Esophagus muscularis mucosa (tissue), 4 donors: Measurements from ENCODE around the gene ARL15. TPM values are rescaled to one million over a fixed set of nuclear protein-coding genes. Genes with fewer than 3 reads are reported as not detected.

Experiments used
- DNase-seq: peaks from one replicate; pipeline ENCODE4 v3.0.0-alpha.2; 2017; ENCODE audit errors: extremely low spot score
- H3K27ac ChIP-seq, 4 donors: fragments of 200-600 bp; sonication (generic); replicated peaks in 1 of 4; 1 replicate in 3 of 4; 2 replicates in 1 of 4; pipeline ENCODE4 v1.5.1; 2016 to 2019; ENCODE audit warnings: mild to moderate bottlenecking in 1 of 4
- H3K27me3 ChIP-seq, 4 donors: fragments of 200-600 bp; sonication (generic); one replicate each; pipeline versions ENCODE4 v1.5.1 to v1.6.0; 2016 to 2019
- H3K36me3 ChIP-seq, 4 donors: fragments of 200-600 bp; sonication (generic); one replicate each; pipeline ENCODE4 v1.5.1; 2016 to 2019
- H3K4me1 ChIP-seq, 4 donors: fragments of 200-600 bp; sonication (generic); one replicate each; pipeline ENCODE4 v1.5.1; 2016 to 2019
- H3K4me3 ChIP-seq, 4 donors: fragments of 200-600 bp; sonication (generic); 1 replicate in 2 of 4; 2 replicates in 2 of 4; pipeline ENCODE4 v1.5.1; 2016 to 2019; ENCODE audit warnings: mild to moderate bottlenecking in 4 of 4, moderate library complexity in 1 of 4
- H3K9me3 ChIP-seq, 4 donors: fragments of 200-600 bp; sonication (generic); 1 replicate in 3 of 4; 2 replicates in 1 of 4; pipeline ENCODE4 v1.5.1; 2016 to 2019
- EP300 ChIP-seq: sonication (generic); formaldehyde crosslinking; IDR thresholded peaks from one replicate; pipeline ENCODE4 v1.6.1; 2017; ENCODE audit warnings: antibody characterized with exemption
- POLR2A ChIP-seq: fragments of 450-650 bp; IDR thresholded peaks from one replicate; pipeline ENCODE4 v1.6.1; 2017; ENCODE audit warnings: antibody characterized with exemption, moderate library complexity, mild to moderate bottlenecking, low read depth
- POLR2AphosphoS5 ChIP-seq, 2 donors: sonication (generic); formaldehyde crosslinking; IDR thresholded peaks; one replicate each; pipeline ENCODE4 v1.6.1; 2017; ENCODE audit warnings: antibody characterized with exemption in 2 of 2
- WGBS: methylation state at CpG from one replicate; pipeline ENCODE4 v1.1.5; 2018; 5-methylcytosine and 5-hydroxymethylcytosine counted together
- intact Hi-C: fragments of 100-400 bp; cut with DNase I; formaldehyde crosslinking; loops from one replicate; pipeline ENCODE4 v1.15.1; 2023
- total RNA-seq, 4 donors: library from RNA; depleted of rRNA; stranded (reverse); fragments of >200 nt; gene quantifications; one replicate each; pipeline versions ENCODE4 v1.1.0 to v1.2.1, GENCODE V29; 2016
- TF ChIP-seq, protein P1 (sequence below), 3 experiments: fragments of 200-600 bp in 2 of 3; fragments of 450-650 bp in 1 of 3; sonication (generic) in 2 of 3; IDR thresholded peaks; one replicate each; pipeline ENCODE4 v1.5.1; 2017 to 2019; ENCODE audit warnings: antibody characterized with exemption in 3 of 3, mild to moderate bottlenecking in 2 of 3, moderate library complexity in 1 of 3

The ARL15 gene
- total RNA-seq, 4 donors from 2014 or later = 11.6 to 21.6 (median 16.5) TPM

DNA sequence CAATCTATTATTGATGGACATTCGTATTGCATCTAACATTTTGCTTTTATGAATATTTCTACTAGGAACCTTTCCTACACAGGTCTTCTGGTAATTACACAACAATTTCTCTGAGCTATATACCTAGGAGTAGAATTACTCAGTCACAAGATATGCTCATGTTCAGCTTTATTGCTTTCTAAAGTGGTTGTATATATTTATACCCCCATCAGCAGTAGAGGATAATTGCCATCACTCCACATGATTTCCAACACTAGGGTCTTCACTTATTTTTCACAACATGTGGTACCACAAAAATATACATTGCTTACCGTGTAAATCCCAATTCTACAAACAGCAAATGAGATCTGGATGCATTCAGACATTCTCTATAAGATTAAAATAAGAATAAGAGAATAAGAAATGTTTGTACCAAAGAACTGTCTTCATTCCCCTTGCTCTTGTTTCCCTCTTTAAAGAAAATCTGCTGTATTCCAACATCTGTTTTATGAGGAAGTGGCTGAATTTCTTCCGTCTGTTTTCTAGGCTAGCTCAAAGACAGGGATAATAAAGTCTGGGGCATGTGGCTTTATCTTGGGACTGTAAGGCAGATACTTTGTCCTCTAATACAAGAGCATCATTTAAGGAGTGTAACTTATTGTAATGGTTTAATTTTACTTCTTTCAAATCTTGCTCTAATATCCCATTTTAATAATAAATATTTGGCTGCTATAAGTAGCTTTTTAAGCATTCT lies 28.2 kb downstream of the ARL15 start:
- TF ChIP-seq, protein P1, sequence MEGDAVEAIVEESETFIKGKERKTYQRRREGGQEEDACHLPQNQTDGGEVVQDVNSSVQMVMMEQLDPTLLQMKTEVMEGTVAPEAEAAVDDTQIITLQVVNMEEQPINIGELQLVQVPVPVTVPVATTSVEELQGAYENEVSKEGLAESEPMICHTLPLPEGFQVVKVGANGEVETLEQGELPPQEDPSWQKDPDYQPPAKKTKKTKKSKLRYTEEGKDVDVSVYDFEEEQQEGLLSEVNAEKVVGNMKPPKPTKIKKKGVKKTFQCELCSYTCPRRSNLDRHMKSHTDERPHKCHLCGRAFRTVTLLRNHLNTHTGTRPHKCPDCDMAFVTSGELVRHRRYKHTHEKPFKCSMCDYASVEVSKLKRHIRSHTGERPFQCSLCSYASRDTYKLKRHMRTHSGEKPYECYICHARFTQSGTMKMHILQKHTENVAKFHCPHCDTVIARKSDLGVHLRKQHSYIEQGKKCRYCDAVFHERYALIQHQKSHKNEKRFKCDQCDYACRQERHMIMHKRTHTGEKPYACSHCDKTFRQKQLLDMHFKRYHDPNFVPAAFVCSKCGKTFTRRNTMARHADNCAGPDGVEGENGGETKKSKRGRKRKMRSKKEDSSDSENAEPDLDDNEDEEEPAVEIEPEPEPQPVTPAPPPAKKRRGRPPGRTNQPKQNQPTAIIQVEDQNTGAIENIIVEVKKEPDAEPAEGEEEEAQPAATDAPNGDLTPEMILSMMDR (IDR thresholded peaks at IDR 0.05) = no peak
- no peak for TF ChIP-seq POLR2A
- TF ChIP-seq EP300 = no peak
- TF ChIP-seq POLR2AphosphoS5 (IDR thresholded peaks at IDR 0.05) = no peak
- Histone ChIP-seq H3K27me3 (no peaks in the 10 kb centered on the region), H3K4me3 (no peak overlapping the region), H3K36me3 (peaks cover 0 to 5% (median 0%) of the 10 kb centered on the region in 4 donors), H3K9me3 (no peaks in the 10 kb centered on the region), H3K27ac (no peak overlapping the region), H3K4me1 (peaks cover 0 to 6% (median 3%) of the 10 kb centered on the region in 4 donors)
- no peak for DNase-seq
- 86% methylated on average over 3 of the region's 3 CpGs for WGBS
- intact Hi-C loops = no loop called here

DNA sequence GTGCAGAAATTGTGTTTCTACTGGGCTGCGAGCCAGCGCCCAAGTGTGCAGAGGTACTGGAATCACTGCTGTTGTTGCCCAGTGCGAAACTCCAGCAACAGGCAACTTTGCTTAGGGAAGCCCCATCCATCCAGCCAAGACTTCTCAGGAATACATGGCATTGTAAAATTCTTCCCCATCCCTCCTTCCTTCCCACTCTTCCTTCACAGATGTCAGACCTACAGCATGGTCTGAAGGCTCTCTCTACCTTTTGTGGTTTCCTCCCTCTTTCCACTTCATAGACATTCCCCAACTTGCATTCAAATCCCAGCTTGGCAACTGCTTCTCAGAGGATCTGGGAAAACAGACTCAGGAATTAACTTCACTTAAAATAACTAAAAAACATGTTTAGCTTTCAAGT lies 30.4 kb downstream of the ARL15 start:
- Histone ChIP-seq H3K27me3 (no peaks in the 10 kb centered on the region), H3K36me3 (peaks cover 0 to 5% (median 0%) of the 10 kb centered on the region in 4 donors), H3K27ac (no peak overlapping the region), H3K4me1 (peaks cover 0 to 6% (median 0%) of the 10 kb centered on the region in 4 donors), H3K4me3 (no peak overlapping the region), H3K9me3 (no peaks in the 10 kb centered on the region)
- intact Hi-C loops = no loop called here
- no peak for TF ChIP-seq EP300
- 100% methylated on average over 2 of the region's 3 CpGs for WGBS
- no peak for DNase-seq

DNA sequence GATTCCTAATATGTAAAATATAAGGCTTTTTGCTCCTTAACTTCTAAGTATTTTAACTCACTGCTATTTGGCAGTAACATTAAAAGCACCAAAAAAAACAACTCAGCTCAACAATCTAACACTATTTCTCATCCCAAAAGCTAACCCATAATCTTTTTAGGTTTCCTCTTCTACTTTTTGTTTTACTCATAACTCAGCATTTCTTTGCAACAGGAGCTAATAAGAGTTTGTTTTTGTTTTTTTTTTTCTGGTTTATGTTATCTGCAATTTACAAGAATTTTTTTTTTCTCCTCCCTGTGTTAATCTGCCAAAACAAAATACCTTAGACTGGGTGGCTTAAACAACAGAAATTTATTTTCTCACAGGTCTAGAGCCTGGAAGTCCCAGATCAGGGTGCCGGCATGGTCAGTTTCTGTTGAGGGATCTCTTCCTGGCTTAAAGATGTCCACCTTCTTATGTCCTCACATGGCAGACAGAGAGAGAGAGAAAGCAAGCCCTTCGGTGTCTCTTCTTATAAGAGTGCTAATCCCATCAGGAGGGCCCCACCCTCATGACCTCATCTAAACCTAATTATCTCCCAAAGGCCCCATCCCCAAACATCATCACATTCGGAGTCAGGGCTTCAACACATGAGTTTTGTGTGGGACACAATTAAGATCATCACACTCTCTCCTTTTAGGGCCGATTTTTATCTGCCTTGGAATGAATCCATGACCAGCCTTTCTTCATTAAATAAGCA lies 31.2 kb downstream of the ARL15 start:
- no peak for TF ChIP-seq POLR2A
- TF ChIP-seq, protein P1 (IDR thresholded peaks at IDR 0.05) = no peak
- TF ChIP-seq POLR2AphosphoS5 (IDR thresholded peaks at IDR 0.05) = no peak
- no peak for TF ChIP-seq EP300
- Histone ChIP-seq H3K36me3 (peaks cover 0 to 5% (median 0%) of the 10 kb centered on the region in 4 donors), H3K4me1 (peaks cover 0 to 6% (median 0%) of the 10 kb centered on the region in 4 donors), H3K27ac (no peak overlapping the region), H3K9me3 (no peaks in the 10 kb centered on the region), H3K4me3 (no peak overlapping the region), H3K27me3 (no peaks in the 10 kb centered on the region)
- DNase-seq = no peak
- 84% methylated on average over 4 of the region's 4 CpGs for WGBS
- intact Hi-C loops = no loop called here

DNA sequence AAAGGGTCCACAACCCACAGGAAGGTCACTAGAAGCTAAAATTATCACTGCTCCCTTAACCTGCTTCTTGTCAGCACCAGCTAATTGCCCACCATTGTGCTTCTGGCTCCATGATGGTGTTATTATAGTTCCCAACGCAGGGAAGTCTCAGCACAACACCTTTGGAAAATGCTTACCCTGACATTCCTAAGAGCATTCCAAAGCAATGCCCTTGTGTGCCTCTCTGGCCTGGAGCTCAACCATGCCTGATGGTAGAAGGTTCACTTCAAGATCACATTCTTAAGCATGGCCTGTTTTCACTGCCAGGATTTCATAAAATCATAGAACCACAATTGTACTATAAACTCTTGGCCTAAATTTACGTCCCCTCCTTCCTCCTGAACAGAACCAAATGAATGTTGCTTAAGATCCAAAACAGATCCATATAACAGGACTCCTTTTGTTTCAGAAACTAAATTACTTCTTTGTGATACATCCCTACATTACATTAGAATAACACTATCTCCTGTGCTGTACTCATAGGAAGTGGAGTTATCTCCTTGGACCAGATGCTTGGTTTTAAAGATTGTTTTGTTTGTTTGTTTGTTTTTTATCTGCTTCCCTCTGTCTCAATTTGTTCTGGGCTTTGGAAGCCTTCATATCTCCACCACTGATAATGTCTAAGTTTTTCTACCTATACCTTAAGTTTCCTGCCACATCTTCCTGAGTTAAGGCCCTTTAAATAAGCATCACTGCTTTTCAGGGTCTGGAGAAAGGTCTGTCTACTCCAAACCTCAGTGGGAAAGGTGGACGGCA lies 32.1 kb downstream of the ARL15 start:
- H3K4me1 ChIP-seq = peaks cover 0 to 6% (median 0%) of the 10 kb centered on the region in 4 donors
- WGBS = 72% methylated on average over 3 of the region's 3 CpGs

More for the DNA sequence above, 32.1 kb downstream of the ARL15 start:
- TF ChIP-seq POLR2A (no peak), POLR2AphosphoS5 (IDR thresholded peaks at IDR 0.05) (no peak), EP300 (no peak)
- TF ChIP-seq, protein P1 (IDR thresholded peaks at IDR 0.05) = no peak
- peaks cover 0 to 5% (median 0%) of the 10 kb centered on the region in 4 donors for H3K36me3 ChIP-seq
- no peak overlapping the region for H3K4me3 ChIP-seq
- H3K27me3 ChIP-seq = no peaks in the 10 kb centered on the region
- H3K27ac ChIP-seq = no peak overlapping the region
- intact Hi-C loops = no loop called here
- no peaks in the 10 kb centered on the region for H3K9me3 ChIP-seq
- DNase-seq = peak; percentile 21
